Astrocyte (in vitro differentiated cells and primary cell): Measurements from ENCODE around the gene ATP9A. TPM values are rescaled to one million over a fixed set of nuclear protein-coding genes. Genes with fewer than 3 reads are reported as not detected.

Experiments
- DNase-seq: peaks from one replicate; pipeline ENCODE4 v3.0.0-alpha.2; 2010; ENCODE audit warnings: low read depth
- FAIRE-seq: peaks from 2 replicates; lab custom pipeline; 2011; peaks lifted over from hg19 to GRCh38; lab: Jason Lieb, UNC
- H2AFZ ChIP-seq: 2 replicates; pipeline ENCODE4 v1.6.0; 2012; ENCODE audit warnings: low read depth, low read length, inconsistent platforms
- H3K27ac ChIP-seq: 2 replicates; pipeline ENCODE4 v1.5.1; 2011; ENCODE audit warnings: low read depth, low read length, inconsistent platforms
- H3K27me3 ChIP-seq: 2 replicates; pipeline ENCODE4 v1.6.0; 2011; ENCODE audit warnings: low read length, inconsistent platforms; ENCODE audit not compliant: insufficient read depth
- H3K36me3 ChIP-seq: 2 replicates; pipeline ENCODE4 v1.5.1; 2011; ENCODE audit warnings: low read length, inconsistent platforms; ENCODE audit not compliant: insufficient read depth
- H3K4me1 ChIP-seq: 2 replicates; pipeline ENCODE4 v1.5.1; 2011; ENCODE audit warnings: low read length, inconsistent platforms; ENCODE audit not compliant: insufficient read depth
- H3K4me2 ChIP-seq: 2 replicates; pipeline ENCODE4 v1.6.0; 2012; ENCODE audit warnings: low read length, inconsistent platforms
- H3K4me3 ChIP-seq: 2 replicates; pipeline ENCODE4 v1.5.1; 2011; ENCODE audit warnings: low read depth, mild to moderate bottlenecking, low read length, inconsistent platforms; ENCODE audit not compliant: insufficient read depth
- H3K79me2 ChIP-seq: 2 replicates; pipeline ENCODE4 v1.6.0; 2012; ENCODE audit warnings: mild to moderate bottlenecking, low read length, inconsistent platforms; ENCODE audit not compliant: insufficient read depth
- H3K9ac ChIP-seq: 2 replicates; pipeline ENCODE4 v1.6.0; 2012; ENCODE audit warnings: mild to moderate bottlenecking, low read length, inconsistent platforms
- H3K9me3 ChIP-seq: 2 replicates; pipeline ENCODE4 v1.5.1; 2012; ENCODE audit warnings: low read depth, mild to moderate bottlenecking, low read length, inconsistent platforms; ENCODE audit not compliant: insufficient read depth
- H4K20me1 ChIP-seq: 2 replicates; pipeline ENCODE4 v1.6.0; 2012; ENCODE audit warnings: low read length, inconsistent platforms; ENCODE audit not compliant: insufficient read depth
- H3K27ac Mint-ChIP-seq: one replicate; pipeline ENCODE4 v1.8.0; 2021; ENCODE audit warnings: mild to moderate bottlenecking, mixed read lengths; ENCODE audit not compliant: unreplicated experiment
- H3K27me3 Mint-ChIP-seq: one replicate; pipeline ENCODE4 v1.8.0; 2021; ENCODE audit warnings: low read depth, mixed read lengths; ENCODE audit not compliant: unreplicated experiment
- H3K36me3 Mint-ChIP-seq: one replicate; pipeline ENCODE4 v1.8.0; 2021; ENCODE audit warnings: low read depth, mixed read lengths; ENCODE audit not compliant: unreplicated experiment
- H3K4me1 Mint-ChIP-seq: one replicate; pipeline ENCODE4 v1.8.0; 2021; ENCODE audit warnings: low read depth, mixed read lengths; ENCODE audit not compliant: unreplicated experiment
- H3K4me3 Mint-ChIP-seq: one replicate; pipeline ENCODE4 v1.8.0; 2021; ENCODE audit warnings: mild to moderate bottlenecking, moderate library complexity, mixed read lengths; ENCODE audit not compliant: unreplicated experiment
- H3K9me3 Mint-ChIP-seq: one replicate; pipeline ENCODE4 v1.8.0; 2021; ENCODE audit warnings: mild to moderate bottlenecking, mixed read lengths; ENCODE audit not compliant: unreplicated experiment
- EZH2 ChIP-seq: IDR thresholded peaks from 2 replicates; pipeline ENCODE4 v1.6.1; 2012; ENCODE audit warnings: mild to moderate bottlenecking, low read length, inconsistent platforms; ENCODE audit not compliant: insufficient read depth
- total RNA-seq: library from RNA; stranded (reverse); gene quantifications from 2 replicates; pipeline ENCODE4 v1.2.1, GENCODE V29; 2021
- TF ChIP-seq, protein P1 (sequence below): IDR thresholded peaks from 2 replicates; pipeline ENCODE4 v1.5.1; 2011; ENCODE audit warnings: low read depth, mild to moderate bottlenecking, inconsistent platforms, low read length, moderate library complexity; ENCODE audit not compliant: insufficient read depth

ATP9A gene
- total RNA-seq, 1 donor from 2014 or later: 12.9 TPM

DNA sequence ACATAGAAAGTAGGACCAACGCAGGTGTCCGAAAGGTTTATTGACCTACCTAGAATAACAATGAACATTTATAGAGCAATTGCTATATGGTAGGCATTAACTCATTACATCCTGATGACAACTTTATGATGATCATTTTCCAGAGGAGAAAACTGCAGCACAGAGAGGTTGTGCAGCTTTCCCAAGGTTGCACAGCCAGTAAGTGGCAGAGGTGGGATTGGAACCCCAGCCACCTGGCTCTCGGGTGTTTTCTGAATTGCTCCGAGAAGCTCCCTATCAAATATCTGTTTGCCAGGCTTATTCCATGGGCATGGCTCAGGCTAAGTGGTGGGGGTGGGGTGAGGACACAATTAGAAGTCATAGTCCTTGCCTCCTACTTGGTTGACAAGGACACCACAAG lies 201.6 kb downstream of the ATP9A start:
- peaks cover 17% of the 10 kb centered on the region for H3K4me1 ChIP-seq
- Mint-ChIP-seq H3K36me3 (no peaks in the 10 kb centered on the region), H3K9me3 (peaks cover 3% of the 10 kb centered on the region), H3K27me3 (peaks cover 8% of the 10 kb centered on the region), H3K4me1 (peaks cover 14% of the 10 kb centered on the region), H3K27ac (no peak overlapping the region), H3K4me3 (no peak overlapping the region)
- no peak overlapping the region for H3K4me3 ChIP-seq
- FAIRE-seq: no peak
- no peak overlapping the region for H3K9ac ChIP-seq
- H3K9me3 ChIP-seq: no peaks in the 10 kb centered on the region
- H3K27me3 ChIP-seq: no peaks in the 10 kb centered on the region
- peaks cover 2% of the 10 kb centered on the region for H4K20me1 ChIP-seq
- no peak overlapping the region for H2AFZ ChIP-seq
- H3K27ac ChIP-seq: no peak overlapping the region
- no peak for TF ChIP-seq EZH2
- TF ChIP-seq, protein P1, sequence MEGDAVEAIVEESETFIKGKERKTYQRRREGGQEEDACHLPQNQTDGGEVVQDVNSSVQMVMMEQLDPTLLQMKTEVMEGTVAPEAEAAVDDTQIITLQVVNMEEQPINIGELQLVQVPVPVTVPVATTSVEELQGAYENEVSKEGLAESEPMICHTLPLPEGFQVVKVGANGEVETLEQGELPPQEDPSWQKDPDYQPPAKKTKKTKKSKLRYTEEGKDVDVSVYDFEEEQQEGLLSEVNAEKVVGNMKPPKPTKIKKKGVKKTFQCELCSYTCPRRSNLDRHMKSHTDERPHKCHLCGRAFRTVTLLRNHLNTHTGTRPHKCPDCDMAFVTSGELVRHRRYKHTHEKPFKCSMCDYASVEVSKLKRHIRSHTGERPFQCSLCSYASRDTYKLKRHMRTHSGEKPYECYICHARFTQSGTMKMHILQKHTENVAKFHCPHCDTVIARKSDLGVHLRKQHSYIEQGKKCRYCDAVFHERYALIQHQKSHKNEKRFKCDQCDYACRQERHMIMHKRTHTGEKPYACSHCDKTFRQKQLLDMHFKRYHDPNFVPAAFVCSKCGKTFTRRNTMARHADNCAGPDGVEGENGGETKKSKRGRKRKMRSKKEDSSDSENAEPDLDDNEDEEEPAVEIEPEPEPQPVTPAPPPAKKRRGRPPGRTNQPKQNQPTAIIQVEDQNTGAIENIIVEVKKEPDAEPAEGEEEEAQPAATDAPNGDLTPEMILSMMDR: no peak
- no peak overlapping the region for H3K4me2 ChIP-seq
- H3K36me3 ChIP-seq: no peaks in the 10 kb centered on the region
- H3K79me2 ChIP-seq: no peaks in the 10 kb centered on the region
- no peak for DNase-seq

DNA sequence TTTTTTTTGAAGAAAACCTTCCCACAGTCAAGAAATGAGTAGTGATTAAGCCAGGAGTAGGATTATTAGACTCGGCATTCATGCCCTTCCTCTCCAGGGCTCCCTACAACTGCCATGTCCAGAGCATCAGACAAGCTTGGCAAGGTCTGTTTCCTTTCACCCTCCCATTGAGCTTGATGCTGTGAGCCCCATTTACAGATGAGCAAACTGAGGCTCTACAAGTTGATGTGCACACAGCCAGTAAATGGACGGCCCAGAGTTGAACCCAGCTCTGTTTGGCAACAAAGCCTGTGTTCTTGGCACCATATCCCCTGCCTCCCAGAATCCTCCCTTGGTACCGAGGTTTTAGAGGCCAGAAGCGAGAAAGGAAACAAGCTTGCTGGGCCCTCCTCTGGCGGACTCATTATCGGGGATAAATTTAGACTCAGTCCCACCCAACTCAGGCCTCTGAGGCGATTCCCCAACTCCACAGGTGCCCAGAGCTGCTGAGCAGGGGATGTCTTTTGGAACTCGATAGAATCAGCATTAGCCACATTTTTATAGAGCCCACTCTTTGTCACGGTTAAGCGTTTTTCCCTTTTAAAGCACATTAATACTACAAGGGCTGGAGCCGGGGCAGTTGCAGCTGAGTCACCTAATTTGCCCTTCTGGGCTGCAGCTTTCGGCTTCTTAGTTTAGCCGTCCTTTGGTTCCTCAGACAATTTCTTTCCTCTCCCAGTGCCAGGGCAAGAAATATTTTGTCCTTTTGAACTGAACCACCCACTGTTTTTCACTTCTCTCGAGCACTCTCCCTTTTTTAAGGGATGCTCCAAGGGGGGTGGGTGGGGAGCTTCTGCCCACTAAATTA lies 202.7 kb downstream of the ATP9A start:
- Histone ChIP-seq H3K36me3 (no peaks in the 10 kb centered on the region), H3K79me2 (peaks cover 1% of the 10 kb centered on the region), H3K9ac (peak overlapping the region; percentile 50), H3K4me1 (peaks cover 23% of the 10 kb centered on the region), H3K4me3 (no peak overlapping the region), H3K27me3 (no peaks in the 10 kb centered on the region), H3K9me3 (no peaks in the 10 kb centered on the region), H2AFZ (peak overlapping the region; percentile 20), H4K20me1 (peaks cover 9% of the 10 kb centered on the region), H3K4me2 (peak overlapping the region; percentile 64), H3K27ac (no peak overlapping the region)
- H3K9me3 Mint-ChIP-seq: peaks cover 3% of the 10 kb centered on the region
- H3K27me3 Mint-ChIP-seq: peaks cover 7% of the 10 kb centered on the region
- H3K27ac Mint-ChIP-seq: no peak overlapping the region
- FAIRE-seq: no peak
- peaks cover 20% of the 10 kb centered on the region for H3K4me1 Mint-ChIP-seq
- H3K4me3 Mint-ChIP-seq: no peak overlapping the region
- no peaks in the 10 kb centered on the region for H3K36me3 Mint-ChIP-seq
- TF ChIP-seq, protein P1: no peak
- no peak for TF ChIP-seq EZH2
- peak; percentile 41 for DNase-seq
